HCT116 (cell line): Measurements from ENCODE around the gene NCBP2L.

Source experiments
- ATF3 ChIP-seq: IDR thresholded peaks from 2 replicates; pipeline ENCODE4 v1.6.1; 2012
- ELF1 ChIP-seq: IDR thresholded peaks from 2 replicates; pipeline ENCODE4 v1.6.1; 2012; ENCODE audit warnings: low read depth, borderline replicate concordance
- EZH2 ChIP-seq: fragments of 200-600 bp; sonication (generic); IDR thresholded peaks from 2 replicates; pipeline ENCODE4 v1.6.1; 2017; ENCODE audit warnings: antibody characterized with exemption, mixed run types
- EZH2phosphoT487 ChIP-seq: fragments of 200-600 bp; IDR thresholded peaks from 2 replicates; pipeline ENCODE4 v1.6.1; 2018; ENCODE audit warnings: antibody characterized with exemption, borderline replicate concordance
- JUND ChIP-seq: IDR thresholded peaks from 2 replicates; pipeline ENCODE4 v1.6.1; 2012
- POLR2AphosphoS5 ChIP-seq: IDR thresholded peaks from 2 replicates; pipeline ENCODE4 v1.6.1; 2011; ENCODE audit warnings: mild to moderate bottlenecking, low read depth, low read length, moderate library complexity
- RAD21 ChIP-seq: IDR thresholded peaks from 2 replicates; pipeline ENCODE4 v1.6.1; 2012; ENCODE audit warnings: low read depth, mild to moderate bottlenecking
- ZNF274 ChIP-seq: fragments of 200-500 bp; sonication (Bioruptor generic); IDR thresholded peaks from 2 replicates; pipeline ENCODE4 v1.6.1; 2014; ENCODE audit warnings: mild to moderate bottlenecking, low read depth, low read length, inconsistent platforms
- TF ChIP-seq, protein P1 (sequence below), 3 experiments: fragments of 200-600 bp in 1 of 3; sonication (generic) in 1 of 3; IDR thresholded peaks in 2 of 3; conservative IDR thresholded peaks in 1 of 3; 2 replicates each; pipeline ENCODE4 v1.5.1; 2012 to 2017; ENCODE audit warnings: low read depth in 2 of 3, low read length in 2 of 3, antibody characterized with exemption in 1 of 3, borderline replicate concordance in 1 of 3, control low read depth in 1 of 3, mild to moderate bottlenecking in 1 of 3, mixed read lengths in 1 of 3, mixed run types in 1 of 3, moderate library complexity in 1 of 3; ENCODE audit not compliant: insufficient read depth in 1 of 3
- TF ChIP-seq, protein P2 (sequence below): IDR thresholded peaks from 2 replicates; pipeline ENCODE4 v1.6.1; 2011; ENCODE audit warnings: mild to moderate bottlenecking, low read length, moderate library complexity; ENCODE audit not compliant: insufficient replicate concordance; ENCODE audit errors: extremely low read depth

- TF ChIP-seq, protein P1, sequence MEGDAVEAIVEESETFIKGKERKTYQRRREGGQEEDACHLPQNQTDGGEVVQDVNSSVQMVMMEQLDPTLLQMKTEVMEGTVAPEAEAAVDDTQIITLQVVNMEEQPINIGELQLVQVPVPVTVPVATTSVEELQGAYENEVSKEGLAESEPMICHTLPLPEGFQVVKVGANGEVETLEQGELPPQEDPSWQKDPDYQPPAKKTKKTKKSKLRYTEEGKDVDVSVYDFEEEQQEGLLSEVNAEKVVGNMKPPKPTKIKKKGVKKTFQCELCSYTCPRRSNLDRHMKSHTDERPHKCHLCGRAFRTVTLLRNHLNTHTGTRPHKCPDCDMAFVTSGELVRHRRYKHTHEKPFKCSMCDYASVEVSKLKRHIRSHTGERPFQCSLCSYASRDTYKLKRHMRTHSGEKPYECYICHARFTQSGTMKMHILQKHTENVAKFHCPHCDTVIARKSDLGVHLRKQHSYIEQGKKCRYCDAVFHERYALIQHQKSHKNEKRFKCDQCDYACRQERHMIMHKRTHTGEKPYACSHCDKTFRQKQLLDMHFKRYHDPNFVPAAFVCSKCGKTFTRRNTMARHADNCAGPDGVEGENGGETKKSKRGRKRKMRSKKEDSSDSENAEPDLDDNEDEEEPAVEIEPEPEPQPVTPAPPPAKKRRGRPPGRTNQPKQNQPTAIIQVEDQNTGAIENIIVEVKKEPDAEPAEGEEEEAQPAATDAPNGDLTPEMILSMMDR (IDR thresholded peaks at IDR 0.05 in 2 of 3, conservative IDR thresholded peaks at IDR 0.05 in 1 of 3; ENCODE audit: borderline replicate concordance in 1 of 3, insufficient read depth in 1 of 3, low read depth in 2 of 3, low read length in 2 of 3), result no peak
- no peak for TF ChIP-seq ELF1
- no peak for TF ChIP-seq ZNF274
- TF ChIP-seq EZH2, result no peak
- TF ChIP-seq, protein P2, sequence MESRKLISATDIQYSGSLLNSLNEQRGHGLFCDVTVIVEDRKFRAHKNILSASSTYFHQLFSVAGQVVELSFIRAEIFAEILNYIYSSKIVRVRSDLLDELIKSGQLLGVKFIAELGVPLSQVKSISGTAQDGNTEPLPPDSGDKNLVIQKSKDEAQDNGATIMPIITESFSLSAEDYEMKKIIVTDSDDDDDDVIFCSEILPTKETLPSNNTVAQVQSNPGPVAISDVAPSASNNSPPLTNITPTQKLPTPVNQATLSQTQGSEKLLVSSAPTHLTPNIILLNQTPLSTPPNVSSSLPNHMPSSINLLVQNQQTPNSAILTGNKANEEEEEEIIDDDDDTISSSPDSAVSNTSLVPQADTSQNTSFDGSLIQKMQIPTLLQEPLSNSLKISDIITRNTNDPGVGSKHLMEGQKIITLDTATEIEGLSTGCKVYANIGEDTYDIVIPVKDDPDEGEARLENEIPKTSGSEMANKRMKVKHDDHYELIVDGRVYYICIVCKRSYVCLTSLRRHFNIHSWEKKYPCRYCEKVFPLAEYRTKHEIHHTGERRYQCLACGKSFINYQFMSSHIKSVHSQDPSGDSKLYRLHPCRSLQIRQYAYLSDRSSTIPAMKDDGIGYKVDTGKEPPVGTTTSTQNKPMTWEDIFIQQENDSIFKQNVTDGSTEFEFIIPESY, result no peak
- no peak for TF ChIP-seq POLR2AphosphoS5
- no peak for TF ChIP-seq ATF3
- TF ChIP-seq RAD21, result no peak
- TF ChIP-seq EZH2phosphoT487, result no peak
- no peak for TF ChIP-seq JUND
These were observed 10.9 kb upstream of the NCBP2L start for GRCh38 chrX:107766470-107767150.
